D721Med (cell line): ENCODE data around the gene COLQ.

Experiments
- DNase-seq: peaks from one replicate; pipeline ENCODE4 v3.0.0; 2011; ENCODE audit warnings: low spot score; ENCODE audit not compliant: insufficient read length
- FAIRE-seq: peaks from 2 replicates; lab custom pipeline; 2011; peaks lifted over from hg19 to GRCh38; lab: Jason Lieb, UNC
- CTCF ChIP-seq: IDR thresholded peaks from 2 replicates; pipeline ENCODE4 v1.5.1; 2012; ENCODE audit warnings: mild to moderate bottlenecking, control low read depth; ENCODE audit not compliant: insufficient read depth; ENCODE audit errors: missing control alignments

COLQ gene

GRCh38 chr3:15513116-15513515, 8.4 kb downstream of the COLQ start:
- TF ChIP-seq CTCF, result no peak
- no peak for FAIRE-seq
- no peak for DNase-seq

- TF ChIP-seq CTCF, result no peak
- DNase-seq (no peak), FAIRE-seq (no peak)
Measured at GRCh38 chr3:15512166-15512565, 9.3 kb downstream of the COLQ start.

GRCh38 chr3:15511156-15511555, 10.3 kb downstream of the COLQ start:
- FAIRE-seq (no peak), DNase-seq (no peak)
- no peak for TF ChIP-seq CTCF

GRCh38 chr3:15510493-15510892, 11.0 kb downstream of the COLQ start:
- no peak for DNase-seq
- no peak for FAIRE-seq
- TF ChIP-seq CTCF, result no peak

GRCh38 chr3:15506571-15506970, 14.9 kb downstream of the COLQ start:
- DNase-seq (no peak), FAIRE-seq (no peak)
- TF ChIP-seq CTCF, result no peak

GRCh38 chr3:15505479-15506165, 15.9 kb downstream of the COLQ start:
- FAIRE-seq (no peak), DNase-seq (no peak)
- no peak for TF ChIP-seq CTCF

- FAIRE-seq, result no peak
- DNase-seq, result no peak
- no peak for TF ChIP-seq CTCF
Measured at GRCh38 chr3:15502616-15503015, 18.9 kb downstream of the COLQ start.
